Neural progenitor cell (in vitro differentiated cells): ENCODE measurements around the gene AFF1. TPM values are rescaled to one million over a fixed set of nuclear protein-coding genes. Genes with fewer than 3 reads are reported as not detected.

Experiments used
- DNase-seq: peaks from one replicate; pipeline ENCODE4 v3.0.0-alpha.2; 2016; ENCODE audit warnings: low spot score
- H2AFZ ChIP-seq: fragments of 200-600 bp; sonication (generic); replicated peaks from 2 replicates; pipeline ENCODE4 v1.6.1; 2016; ENCODE audit warnings: antibody characterized with exemption
- H3F3A ChIP-seq: fragments of 200-600 bp; sonication (generic); 2 replicates; pipeline ENCODE4 v1.6.1; 2016; ENCODE audit warnings: antibody characterized with exemption, low read depth
- H3K27ac ChIP-seq: fragments of 200-600 bp; sonication (generic); 2 replicates; pipeline ENCODE4 v1.5.1; 2016; ENCODE audit warnings: mild to moderate bottlenecking
- H3K27me3 ChIP-seq: fragments of 200-600 bp; sonication (generic); 2 replicates; pipeline ENCODE4 v1.6.1; 2016; ENCODE audit warnings: mild to moderate bottlenecking, moderate library complexity
- H3K36me3 ChIP-seq: fragments of 200-600 bp; sonication (generic); 2 replicates; pipeline ENCODE4 v1.5.1; 2016
- H3K4me1 ChIP-seq: fragments of 200-600 bp; sonication (generic); 2 replicates; pipeline ENCODE4 v1.6.1; 2016; ENCODE audit warnings: mixed run types
- H3K4me2 ChIP-seq: fragments of 200-600 bp; sonication (generic); 2 replicates; pipeline ENCODE4 v1.6.1; 2016
- H3K4me3 ChIP-seq: fragments of 200-600 bp; sonication (generic); 2 replicates; pipeline ENCODE4 v1.5.1; 2016
- H3K79me2 ChIP-seq: fragments of 200-600 bp; sonication (generic); 2 replicates; pipeline ENCODE4 v1.6.1; 2016; ENCODE audit warnings: low read depth
- H3K9ac ChIP-seq: fragments of 200-600 bp; sonication (generic); 2 replicates; pipeline ENCODE4 v1.6.1; 2016
- H3K9me3 ChIP-seq: fragments of 200-600 bp; sonication (generic); 2 replicates; pipeline ENCODE4 v1.5.1; 2016; ENCODE audit warnings: low read depth
- H4K20me1 ChIP-seq: fragments of 200-600 bp; sonication (generic); 2 replicates; pipeline ENCODE4 v1.6.1; 2016; ENCODE audit warnings: low read depth
- H3K27ac Mint-ChIP-seq: 3 replicates; pipeline ENCODE4 v1.8.0; 2021; ENCODE audit warnings: mixed read lengths
- H3K27me3 Mint-ChIP-seq: 2 replicates; pipeline ENCODE4 v1.8.0; 2022; ENCODE audit warnings: low read depth, mild to moderate bottlenecking, inconsistent platforms, moderate library complexity, mixed read lengths; ENCODE audit not compliant: insufficient read depth
- H3K36me3 Mint-ChIP-seq: 3 replicates; pipeline ENCODE4 v1.8.0; 2021; ENCODE audit warnings: mixed read lengths
- H3K4me1 Mint-ChIP-seq: 3 replicates; pipeline ENCODE4 v1.8.0; 2021; ENCODE audit warnings: mixed read lengths
- H3K4me3 Mint-ChIP-seq: 3 replicates; pipeline ENCODE4 v1.8.0; 2021; ENCODE audit warnings: mild to moderate bottlenecking, moderate library complexity, mixed read lengths
- H3K9me3 Mint-ChIP-seq: 3 replicates; pipeline ENCODE4 v1.8.0; 2020; ENCODE audit warnings: mixed read lengths
- EZH2 ChIP-seq: fragments of 200-600 bp; sonication (generic); IDR thresholded peaks from 2 replicates; pipeline ENCODE4 v1.6.1; 2017; ENCODE audit warnings: antibody characterized with exemption, mild to moderate bottlenecking, moderate library complexity
- EZH2phosphoT487 ChIP-seq: fragments of 200-600 bp; sonication (generic); IDR thresholded peaks from 2 replicates; pipeline ENCODE4 v1.6.1; 2017; ENCODE audit warnings: antibody characterized with exemption
- total RNA-seq: library from RNA; depleted of rRNA; stranded (reverse); fragments of >200 nt; gene quantifications from 2 replicates; pipeline ENCODE4 v1.2.3, GENCODE V29; 2015; ENCODE audit warnings: low replicate concordance
- TF ChIP-seq, protein P1 (sequence below): fragments of 200-600 bp; sonication (generic); IDR thresholded peaks from 2 replicates; pipeline ENCODE4 v1.5.1; 2017; ENCODE audit warnings: antibody characterized with exemption, mild to moderate bottlenecking

Gene AFF1
- total RNA-seq, 1 donor from 2014 or later = 29.0 TPM

- peaks cover 5% of the 10 kb centered on the region for H3K27me3 Mint-ChIP-seq
- peaks cover 15% of the 10 kb centered on the region for H3K4me1 ChIP-seq
- no peak overlapping the region for H3K4me3 Mint-ChIP-seq
- DNase-seq = peak; percentile 84
- no peaks in the 10 kb centered on the region for H4K20me1 ChIP-seq
- no peak overlapping the region for H2AFZ ChIP-seq
- no peaks in the 10 kb centered on the region for H3K9me3 Mint-ChIP-seq
- peaks cover 24% of the 10 kb centered on the region for H3F3A ChIP-seq
- no peaks in the 10 kb centered on the region for H3K79me2 ChIP-seq
- H3K36me3 Mint-ChIP-seq = no peaks in the 10 kb centered on the region
- no peaks in the 10 kb centered on the region for H3K27me3 ChIP-seq
- no peaks in the 10 kb centered on the region for H3K9me3 ChIP-seq
- H3K9ac ChIP-seq = no peak overlapping the region
- H3K27ac Mint-ChIP-seq = no peak overlapping the region
- peaks cover 15% of the 10 kb centered on the region for H3K4me1 Mint-ChIP-seq
- H3K4me2 ChIP-seq = no peak overlapping the region
- H3K27ac ChIP-seq = no peak overlapping the region
- H3K4me3 ChIP-seq = no peak overlapping the region
- TF ChIP-seq, protein P1, sequence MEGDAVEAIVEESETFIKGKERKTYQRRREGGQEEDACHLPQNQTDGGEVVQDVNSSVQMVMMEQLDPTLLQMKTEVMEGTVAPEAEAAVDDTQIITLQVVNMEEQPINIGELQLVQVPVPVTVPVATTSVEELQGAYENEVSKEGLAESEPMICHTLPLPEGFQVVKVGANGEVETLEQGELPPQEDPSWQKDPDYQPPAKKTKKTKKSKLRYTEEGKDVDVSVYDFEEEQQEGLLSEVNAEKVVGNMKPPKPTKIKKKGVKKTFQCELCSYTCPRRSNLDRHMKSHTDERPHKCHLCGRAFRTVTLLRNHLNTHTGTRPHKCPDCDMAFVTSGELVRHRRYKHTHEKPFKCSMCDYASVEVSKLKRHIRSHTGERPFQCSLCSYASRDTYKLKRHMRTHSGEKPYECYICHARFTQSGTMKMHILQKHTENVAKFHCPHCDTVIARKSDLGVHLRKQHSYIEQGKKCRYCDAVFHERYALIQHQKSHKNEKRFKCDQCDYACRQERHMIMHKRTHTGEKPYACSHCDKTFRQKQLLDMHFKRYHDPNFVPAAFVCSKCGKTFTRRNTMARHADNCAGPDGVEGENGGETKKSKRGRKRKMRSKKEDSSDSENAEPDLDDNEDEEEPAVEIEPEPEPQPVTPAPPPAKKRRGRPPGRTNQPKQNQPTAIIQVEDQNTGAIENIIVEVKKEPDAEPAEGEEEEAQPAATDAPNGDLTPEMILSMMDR = peak; percentile 94
- TF ChIP-seq EZH2 (no peak), EZH2phosphoT487 (no peak)
- H3K36me3 ChIP-seq = no peaks in the 10 kb centered on the region
These were observed 38.9 kb upstream of the AFF1 start for GRCh38 chr4:86895692-86896488.

DNA sequence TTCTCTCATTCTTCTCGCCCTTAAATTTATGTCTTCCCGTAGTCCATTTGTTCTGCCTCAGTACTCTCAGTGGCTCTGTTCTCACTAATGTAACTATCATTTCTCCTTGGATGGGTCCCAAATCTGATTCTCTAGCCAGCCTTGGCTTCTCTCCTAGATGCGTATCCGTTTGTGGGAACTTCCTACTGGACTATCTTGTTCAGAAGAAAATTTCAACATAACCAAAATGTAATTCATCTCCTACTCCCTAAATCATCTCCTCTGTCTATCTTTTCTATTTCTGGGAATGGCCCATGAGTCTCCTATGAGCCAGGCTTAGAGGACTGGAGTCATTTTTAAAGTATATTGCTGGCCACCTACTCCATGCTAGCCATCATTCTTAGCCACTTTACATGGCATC lies 38.2 kb upstream of the AFF1 start:
- no peak overlapping the region for H3K9ac ChIP-seq
- H3K4me2 ChIP-seq = no peak overlapping the region
- H3K27me3 ChIP-seq = no peaks in the 10 kb centered on the region
- TF ChIP-seq EZH2 = no peak
- TF ChIP-seq, protein P1 = no peak
- TF ChIP-seq EZH2phosphoT487 = no peak
- Mint-ChIP-seq H3K36me3 (peaks cover under 1% of the 10 kb centered on the region), H3K9me3 (no peaks in the 10 kb centered on the region), H3K27me3 (peaks cover 5% of the 10 kb centered on the region), H3K27ac (no peak overlapping the region), H3K4me3 (no peak overlapping the region), H3K4me1 (peaks cover 9% of the 10 kb centered on the region)
- H3K27ac ChIP-seq = no peak overlapping the region
- no peak overlapping the region for H2AFZ ChIP-seq
- peaks cover 7% of the 10 kb centered on the region for H3K4me1 ChIP-seq
- no peak overlapping the region for H3K4me3 ChIP-seq
- H3F3A ChIP-seq = peaks cover 17% of the 10 kb centered on the region
- DNase-seq = no peak
- no peaks in the 10 kb centered on the region for H3K79me2 ChIP-seq
- H4K20me1 ChIP-seq = no peaks in the 10 kb centered on the region
- H3K9me3 ChIP-seq = no peaks in the 10 kb centered on the region
- no peaks in the 10 kb centered on the region for H3K36me3 ChIP-seq

- no peak for TF ChIP-seq EZH2
- TF ChIP-seq EZH2phosphoT487 = no peak
- TF ChIP-seq, protein P1 = peak; percentile 47
- Histone ChIP-seq H3K79me2 (no peaks in the 10 kb centered on the region), H3K9me3 (no peaks in the 10 kb centered on the region), H3K27ac (no peak overlapping the region), H3K4me1 (no peaks in the 10 kb centered on the region), H3K27me3 (no peaks in the 10 kb centered on the region), H3K36me3 (no peaks in the 10 kb centered on the region), H3K9ac (no peak overlapping the region), H3K4me2 (no peak overlapping the region), H3F3A (no peaks in the 10 kb centered on the region), H3K4me3 (no peak overlapping the region), H2AFZ (no peak overlapping the region), H4K20me1 (no peaks in the 10 kb centered on the region)
- peaks cover 2% of the 10 kb centered on the region for H3K36me3 Mint-ChIP-seq
- peaks cover 3% of the 10 kb centered on the region for H3K9me3 Mint-ChIP-seq
- H3K27ac Mint-ChIP-seq = no peak overlapping the region
- H3K27me3 Mint-ChIP-seq = peaks cover 3% of the 10 kb centered on the region
- DNase-seq = peak; percentile 32
- no peaks in the 10 kb centered on the region for H3K4me1 Mint-ChIP-seq
- H3K4me3 Mint-ChIP-seq = no peak overlapping the region
These were observed 36.2 kb upstream of the AFF1 start for GRCh38 chr4:86898562-86898961.
